HEK293T (cell line): ENCODE results near the gene ASIC5.

ENCODE experiments used
- ARNT ChIP-seq: fragments of 450-650 bp; IDR thresholded peaks from 2 replicates; pipeline ENCODE4 v1.6.1; 2017; ENCODE audit warnings: mild to moderate bottlenecking
- BHLHE40 ChIP-seq: fragments of 450-650 bp; IDR thresholded peaks from 2 replicates; pipeline ENCODE4 v1.6.1; 2016; ENCODE audit warnings: mild to moderate bottlenecking, moderate library complexity, borderline replicate concordance
- ELF4 ChIP-seq: fragments of 450-650 bp; IDR thresholded peaks from 2 replicates; pipeline ENCODE4 v1.6.1; 2017; ENCODE audit warnings: antibody characterized with exemption
- FOXA1 ChIP-seq: fragments of 450-650 bp; IDR thresholded peaks from 2 replicates; pipeline ENCODE4 v1.6.1; 2016; ENCODE audit warnings: mild to moderate bottlenecking
- FOXK2 ChIP-seq: fragments of 450-650 bp; IDR thresholded peaks from 2 replicates; pipeline ENCODE4 v1.6.1; 2016; ENCODE audit warnings: mild to moderate bottlenecking
- FOXM1 ChIP-seq: fragments of 450-650 bp; IDR thresholded peaks from 2 replicates; pipeline ENCODE4 v1.6.1; 2017; ENCODE audit warnings: mild to moderate bottlenecking, borderline replicate concordance
- HDGF ChIP-seq: fragments of 450-650 bp; IDR thresholded peaks from 2 replicates; pipeline ENCODE4 v1.6.1; 2017; ENCODE audit warnings: antibody characterized with exemption, borderline replicate concordance
- L3MBTL2 ChIP-seq: fragments of 450-650 bp; conservative IDR thresholded peaks from 2 replicates; pipeline ENCODE4 v1.6.1; 2016; ENCODE audit warnings: mild to moderate bottlenecking
- NFRKB ChIP-seq: fragments of 450-650 bp; IDR thresholded peaks from 2 replicates; pipeline ENCODE4 v1.6.1; 2016; ENCODE audit warnings: mild to moderate bottlenecking, moderate library complexity
- SP1 ChIP-seq: fragments of 450-650 bp; IDR thresholded peaks from 2 replicates; pipeline ENCODE4 v1.6.1; 2017
- SUZ12 ChIP-seq: fragments of 450-650 bp; IDR thresholded peaks from 2 replicates; pipeline ENCODE4 v1.6.1; 2016; ENCODE audit warnings: mild to moderate bottlenecking
- TARDBP ChIP-seq: fragments of 450-650 bp; IDR thresholded peaks from 2 replicates; pipeline ENCODE4 v1.6.1; 2016
- ZNF384 ChIP-seq: fragments of 450-650 bp; IDR thresholded peaks from 2 replicates; pipeline ENCODE4 v1.6.1; 2016
- TF ChIP-seq, protein P1 (sequence below): fragments of 450-650 bp; IDR thresholded peaks from 2 replicates; pipeline ENCODE4 v1.6.1; 2016

DNA sequence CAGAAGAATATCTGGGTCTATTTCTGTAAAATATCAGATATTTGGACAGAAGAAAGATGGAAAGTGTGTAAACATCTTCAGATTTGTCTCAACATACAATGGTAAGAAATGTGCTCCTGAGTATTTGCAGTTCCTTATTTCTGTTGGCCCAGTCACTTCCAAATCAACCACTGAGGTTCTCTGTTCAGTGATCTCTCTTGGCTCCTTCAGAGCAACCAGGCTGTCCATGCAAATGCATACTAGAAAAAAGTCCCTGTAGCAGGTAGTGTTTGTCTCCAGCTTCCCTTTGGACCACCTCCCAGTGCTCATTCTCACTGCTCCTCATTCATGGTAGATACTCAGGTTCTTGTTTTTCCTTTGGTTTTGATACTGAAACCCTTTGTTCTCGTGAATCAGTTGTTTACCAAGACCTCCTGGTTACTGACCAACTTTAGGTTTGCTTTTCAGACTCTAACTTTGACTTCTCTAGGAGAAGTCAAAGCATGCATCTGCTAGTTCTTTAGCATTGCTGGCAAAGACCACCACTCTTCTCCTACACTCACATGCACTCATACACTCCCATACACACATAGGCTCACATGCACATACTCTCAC is 28.8 kb downstream of the ASIC5 start:
- no peak for TF ChIP-seq SP1
- TF ChIP-seq FOXM1: no peak
- no peak for TF ChIP-seq BHLHE40
- TF ChIP-seq TARDBP: no peak
- TF ChIP-seq, protein P1, sequence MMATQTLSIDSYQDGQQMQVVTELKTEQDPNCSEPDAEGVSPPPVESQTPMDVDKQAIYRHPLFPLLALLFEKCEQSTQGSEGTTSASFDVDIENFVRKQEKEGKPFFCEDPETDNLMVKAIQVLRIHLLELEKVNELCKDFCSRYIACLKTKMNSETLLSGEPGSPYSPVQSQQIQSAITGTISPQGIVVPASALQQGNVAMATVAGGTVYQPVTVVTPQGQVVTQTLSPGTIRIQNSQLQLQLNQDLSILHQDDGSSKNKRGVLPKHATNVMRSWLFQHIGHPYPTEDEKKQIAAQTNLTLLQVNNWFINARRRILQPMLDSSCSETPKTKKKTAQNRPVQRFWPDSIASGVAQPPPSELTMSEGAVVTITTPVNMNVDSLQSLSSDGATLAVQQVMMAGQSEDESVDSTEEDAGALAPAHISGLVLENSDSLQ: no peak
- no peak for TF ChIP-seq HDGF
- no peak for TF ChIP-seq FOXK2
- no peak for TF ChIP-seq ZNF384
- TF ChIP-seq SUZ12: no peak
- no peak for TF ChIP-seq ELF4
- no peak for TF ChIP-seq FOXA1
- no peak for TF ChIP-seq ARNT
- no peak for TF ChIP-seq L3MBTL2
- TF ChIP-seq NFRKB: no peak
